ENCODE measurements around the gene TRIM52. TPM values are rescaled to one million over a fixed set of nuclear protein-coding genes. Genes with fewer than 3 reads are reported as not detected.
"Not testable (repeated sequence)": the region's sequence is repeated elsewhere in the genome, so short reads cannot be mapped to it uniquely, and the experiment has no call there.

Gene TRIM52
- 10.7 and 12.3 TPM in 2 replicates for total RNA-seq
- long read RNA-seq, full-length matches to known transcripts: 10 of 14 reads
- long read RNA-seq, partial matches to known transcripts: 0 of 14 reads
- long read RNA-seq, other reads (novel, unspliced or antisense): 4 of 14 reads

DNA sequence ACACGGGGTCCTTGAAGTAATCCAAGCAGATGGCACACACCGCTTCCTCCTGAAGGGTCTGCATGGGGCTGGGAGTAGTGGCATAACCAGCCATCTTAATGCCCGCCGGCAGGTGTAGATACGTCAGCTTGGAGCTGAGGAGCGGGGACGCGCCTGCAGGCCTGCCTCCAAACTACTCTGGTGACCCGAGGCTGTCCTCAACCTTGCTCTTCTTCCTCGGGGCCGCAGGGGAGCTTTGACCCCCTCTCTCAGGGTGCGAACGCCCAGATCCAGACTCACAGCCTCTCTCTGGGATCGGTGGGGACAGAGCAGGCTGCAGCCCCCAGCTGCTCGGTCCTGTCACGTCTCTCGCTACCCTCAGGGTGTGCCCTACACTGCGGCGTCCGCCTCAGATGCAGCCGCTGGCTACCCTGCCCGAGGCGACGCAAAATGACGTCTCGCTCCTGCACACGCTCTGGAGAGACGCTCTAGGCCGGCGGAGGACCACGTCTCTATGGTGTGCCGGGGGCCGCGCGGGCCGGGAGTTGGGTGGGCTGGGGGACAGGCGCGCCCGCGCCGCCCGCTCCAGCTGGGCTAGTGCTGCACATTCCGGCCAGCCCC is at the start of gene TRIM52:
TSS of gene TRIM52 (minus strand) at position 424 of the 600 bp plus-strand sequence. CDS start at position 94, 330 bp downstream.
- TF ChIP-seq, protein P1, sequence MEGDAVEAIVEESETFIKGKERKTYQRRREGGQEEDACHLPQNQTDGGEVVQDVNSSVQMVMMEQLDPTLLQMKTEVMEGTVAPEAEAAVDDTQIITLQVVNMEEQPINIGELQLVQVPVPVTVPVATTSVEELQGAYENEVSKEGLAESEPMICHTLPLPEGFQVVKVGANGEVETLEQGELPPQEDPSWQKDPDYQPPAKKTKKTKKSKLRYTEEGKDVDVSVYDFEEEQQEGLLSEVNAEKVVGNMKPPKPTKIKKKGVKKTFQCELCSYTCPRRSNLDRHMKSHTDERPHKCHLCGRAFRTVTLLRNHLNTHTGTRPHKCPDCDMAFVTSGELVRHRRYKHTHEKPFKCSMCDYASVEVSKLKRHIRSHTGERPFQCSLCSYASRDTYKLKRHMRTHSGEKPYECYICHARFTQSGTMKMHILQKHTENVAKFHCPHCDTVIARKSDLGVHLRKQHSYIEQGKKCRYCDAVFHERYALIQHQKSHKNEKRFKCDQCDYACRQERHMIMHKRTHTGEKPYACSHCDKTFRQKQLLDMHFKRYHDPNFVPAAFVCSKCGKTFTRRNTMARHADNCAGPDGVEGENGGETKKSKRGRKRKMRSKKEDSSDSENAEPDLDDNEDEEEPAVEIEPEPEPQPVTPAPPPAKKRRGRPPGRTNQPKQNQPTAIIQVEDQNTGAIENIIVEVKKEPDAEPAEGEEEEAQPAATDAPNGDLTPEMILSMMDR (IDR thresholded peaks at IDR 0.05; ENCODE audit: unreplicated experiment): no peak
- peak; percentile 89 for DNase-seq (ENCODE audit: low spot score, unreplicated experiment)

DNA sequence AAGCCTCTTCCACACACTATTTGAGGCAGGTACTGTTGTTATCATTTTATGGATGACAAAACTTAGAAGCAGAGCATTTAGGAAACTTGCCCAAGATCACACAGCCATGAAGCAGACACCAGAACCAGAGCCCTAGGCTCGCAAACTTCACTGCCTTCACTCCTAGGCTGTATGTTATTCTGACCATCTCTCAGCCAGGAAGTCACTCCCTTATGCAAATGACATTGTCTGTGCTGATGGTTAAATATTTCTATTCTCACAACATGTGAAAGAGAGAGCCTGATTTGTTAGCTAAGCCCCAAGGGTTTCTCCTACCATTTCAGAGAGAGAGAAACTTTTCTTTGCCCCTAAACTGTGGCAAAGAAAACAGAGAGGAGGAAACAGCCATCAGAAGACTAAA is 26.4 kb upstream of the TRIM52 start:
- not testable (repeated sequence) for H3K27me3 Mint-ChIP-seq; H3K36me3 Mint-ChIP-seq (ENCODE audit: insufficient read depth); H3K4me3 Mint-ChIP-seq (ENCODE audit: low read depth); H3K27ac Mint-ChIP-seq; DNase-seq (ENCODE audit: low spot score, unreplicated experiment); H3K9me3 Mint-ChIP-seq (ENCODE audit: low read depth); H3K4me1 Mint-ChIP-seq (ENCODE audit: low read depth)

More for the DNA sequence above, at the start of gene TRIM52:
- peak within 1 kb of the TSS; percentile 97 for H3K27ac Mint-ChIP-seq
- H3K36me3 Mint-ChIP-seq (ENCODE audit: insufficient read depth): peaks cover 5% of the 10 kb centered on the region
- peaks cover 26% of the 10 kb centered on the region for H3K4me1 Mint-ChIP-seq (ENCODE audit: low read depth)
- H3K4me3 Mint-ChIP-seq (ENCODE audit: low read depth): peak within 1 kb of the TSS; percentile 90
- H3K27me3 Mint-ChIP-seq: no peaks in the 10 kb centered on the region
- H3K9me3 Mint-ChIP-seq (ENCODE audit: low read depth): no peaks in the 10 kb centered on the region

DNA sequence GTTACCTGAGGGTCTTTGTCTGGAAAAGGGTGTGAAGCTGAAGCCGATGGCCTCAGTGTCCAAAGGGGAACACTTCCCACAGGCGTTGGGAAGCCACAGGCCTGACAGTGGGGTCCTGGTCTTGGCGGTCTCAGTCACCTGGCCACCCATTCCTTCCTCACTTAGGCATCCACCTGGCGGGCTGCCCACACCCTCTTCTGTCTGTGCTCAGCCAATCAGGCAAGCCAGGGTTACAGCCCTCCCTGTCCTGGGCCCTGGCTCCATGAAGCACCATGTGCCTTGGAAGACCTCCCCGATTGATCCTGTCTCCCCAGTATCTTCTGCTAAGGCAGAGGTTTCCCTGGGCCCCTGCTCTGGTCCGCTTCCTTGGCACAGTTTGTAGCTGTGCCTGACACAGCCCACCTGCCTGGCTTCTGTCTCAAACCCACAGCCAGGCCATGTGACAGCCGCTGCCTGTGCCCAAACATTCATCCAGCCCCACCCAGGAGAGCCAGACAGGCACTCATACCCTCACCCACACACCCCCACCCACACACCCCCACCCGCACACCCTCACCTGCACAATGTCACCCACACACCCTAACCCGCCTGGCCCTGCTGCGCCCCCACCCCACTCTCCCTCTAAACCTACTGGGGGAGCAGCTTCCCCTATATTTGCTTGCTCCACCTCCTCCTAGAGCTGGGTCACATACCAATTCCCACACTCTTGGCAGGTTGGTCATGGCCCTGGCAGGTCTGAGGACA is 25.2 kb upstream of the TRIM52 start:
- H3K4me3 Mint-ChIP-seq (ENCODE audit: low read depth); H3K27ac Mint-ChIP-seq; H3K9me3 Mint-ChIP-seq (ENCODE audit: low read depth); DNase-seq (ENCODE audit: low spot score, unreplicated experiment); H3K27me3 Mint-ChIP-seq; H3K4me1 Mint-ChIP-seq (ENCODE audit: low read depth); H3K36me3 Mint-ChIP-seq (ENCODE audit: insufficient read depth): not testable (repeated sequence)

DNA sequence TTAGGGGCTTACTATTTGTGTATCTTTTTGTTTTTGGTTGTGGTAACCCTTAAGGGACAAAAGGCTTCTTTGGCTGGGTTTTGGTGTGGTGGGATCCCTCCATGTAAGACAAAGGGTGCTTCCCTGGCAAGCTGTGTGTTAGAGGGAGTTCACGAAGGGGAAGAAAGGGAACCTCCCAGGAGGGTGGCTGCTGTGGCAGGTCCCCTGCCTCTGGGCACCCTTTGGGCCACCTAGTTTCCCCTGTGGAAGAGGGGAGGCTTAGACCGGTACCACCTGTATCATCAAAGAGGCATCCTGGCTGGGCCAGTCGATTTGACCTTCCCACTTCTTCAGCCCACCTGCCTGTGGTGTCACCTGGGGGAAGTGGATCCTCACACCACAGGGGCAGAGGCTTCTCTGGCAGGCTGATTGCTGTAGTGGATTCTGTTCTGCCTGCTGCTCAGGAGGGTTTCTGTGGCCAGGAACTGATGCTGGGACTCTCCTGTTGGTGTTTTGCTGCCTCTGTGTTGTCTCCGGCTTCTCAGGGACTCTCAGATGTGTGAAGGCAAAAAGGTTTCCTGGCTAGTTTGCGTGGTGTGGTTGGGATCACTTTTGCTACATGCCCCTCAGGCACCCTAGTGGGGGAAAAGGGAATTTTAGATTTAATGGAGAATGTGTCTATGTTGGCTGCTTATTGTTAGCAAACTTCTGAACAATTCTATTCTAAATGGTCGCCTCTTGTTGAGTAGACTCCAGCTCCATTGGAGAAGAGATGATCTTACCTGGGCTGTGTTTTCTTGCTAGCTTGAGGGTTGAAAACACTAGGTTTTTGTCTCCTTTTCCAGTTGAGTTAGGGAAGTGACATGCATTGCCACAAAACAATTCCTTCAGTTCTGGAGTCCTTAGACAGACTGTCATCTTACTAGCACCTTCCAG is 23.2 kb upstream of the TRIM52 start:
- not testable (repeated sequence) for H3K27me3 Mint-ChIP-seq; H3K36me3 Mint-ChIP-seq (ENCODE audit: insufficient read depth); DNase-seq (ENCODE audit: low spot score, unreplicated experiment); H3K4me1 Mint-ChIP-seq (ENCODE audit: low read depth); H3K9me3 Mint-ChIP-seq (ENCODE audit: low read depth)
- peak overlapping the region; percentile 63 for H3K4me3 Mint-ChIP-seq (ENCODE audit: low read depth)
- peak overlapping the region; percentile 49 for H3K27ac Mint-ChIP-seq
- TF ChIP-seq, protein P1 (IDR thresholded peaks at IDR 0.05; ENCODE audit: unreplicated experiment): peak; percentile 38

DNA sequence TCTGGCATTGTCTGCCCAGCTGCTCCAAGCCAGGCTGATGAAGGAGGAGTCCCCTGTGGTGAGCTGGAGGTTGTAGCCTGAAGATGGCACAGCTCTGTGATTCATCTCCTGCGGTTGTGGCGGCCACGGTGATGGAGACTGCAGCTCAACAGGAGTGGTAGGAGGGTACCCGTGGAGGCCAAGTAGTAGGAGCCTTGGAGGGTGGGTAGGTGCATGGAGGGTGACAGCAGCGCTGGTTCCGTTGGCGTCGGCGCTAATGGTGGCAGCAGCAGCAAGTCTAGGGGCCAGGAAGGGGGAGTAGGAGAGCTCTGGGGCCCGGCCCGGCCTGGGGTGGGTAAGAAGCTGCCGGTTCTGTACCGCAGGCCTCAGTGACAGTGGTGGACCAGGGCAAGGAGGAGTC is 22.4 kb upstream of the TRIM52 start:
- Mint-ChIP-seq H3K36me3 (ENCODE audit: insufficient read depth) (no peaks in the 10 kb centered on the region), H3K4me1 (ENCODE audit: low read depth) (peaks cover 8% of the 10 kb centered on the region), H3K27ac (no peak overlapping the region), H3K9me3 (ENCODE audit: low read depth) (no peaks in the 10 kb centered on the region), H3K4me3 (ENCODE audit: low read depth) (no peak overlapping the region), H3K27me3 (peaks cover 2% of the 10 kb centered on the region)
- DNase-seq (ENCODE audit: low spot score, unreplicated experiment): no peak
- TF ChIP-seq, protein P1 (IDR thresholded peaks at IDR 0.05; ENCODE audit: unreplicated experiment): no peak

DNA sequence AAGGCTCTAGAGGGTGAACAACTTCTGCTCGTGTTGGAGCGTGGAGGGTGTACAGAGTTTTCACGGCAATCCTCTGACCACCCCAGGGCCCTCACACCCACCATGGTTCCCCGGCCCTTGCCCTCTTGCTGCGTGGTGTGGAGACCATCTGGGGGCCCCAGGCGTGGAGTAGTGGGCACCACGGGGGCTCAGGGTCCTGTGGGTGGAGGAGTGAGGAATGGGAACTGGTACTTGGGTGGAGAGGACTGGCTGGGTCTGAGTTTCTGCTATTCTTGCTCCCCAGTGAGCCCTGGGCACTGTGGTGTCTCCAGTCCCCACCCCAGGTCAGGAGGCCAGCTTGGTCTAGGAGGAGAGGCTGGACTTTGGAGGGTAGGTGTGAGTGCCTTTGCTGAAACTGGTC is 21.9 kb upstream of the TRIM52 start:
- Mint-ChIP-seq H3K4me1 (ENCODE audit: low read depth) (peaks cover 8% of the 10 kb centered on the region), H3K27ac (no peak overlapping the region), H3K4me3 (ENCODE audit: low read depth) (peak overlapping the region; percentile 5), H3K9me3 (ENCODE audit: low read depth) (no peaks in the 10 kb centered on the region), H3K36me3 (ENCODE audit: insufficient read depth) (no peaks in the 10 kb centered on the region), H3K27me3 (peaks cover 4% of the 10 kb centered on the region)
- TF ChIP-seq, protein P1 (IDR thresholded peaks at IDR 0.05; ENCODE audit: unreplicated experiment): no peak
- no peak for DNase-seq (ENCODE audit: low spot score, unreplicated experiment)

DNA sequence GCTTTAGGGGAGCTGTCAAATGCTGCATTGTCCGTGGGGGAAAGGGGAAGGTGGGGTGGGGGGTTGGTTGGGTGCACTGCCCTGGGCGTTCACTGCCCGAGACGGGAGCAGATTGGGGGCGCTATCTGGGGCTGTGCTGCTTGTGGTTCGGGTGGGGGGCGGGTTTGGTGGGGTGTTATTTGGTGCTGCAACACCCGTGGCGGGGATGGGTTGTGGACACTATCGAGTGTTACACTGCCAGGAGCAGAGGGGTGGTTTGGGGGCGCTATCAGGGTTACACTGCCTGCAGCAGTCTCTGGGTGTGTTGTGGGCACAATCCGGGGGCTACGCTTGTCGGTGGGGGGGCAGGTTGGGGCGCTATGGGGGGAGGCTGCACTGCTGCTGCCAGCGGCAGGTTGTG is 21.5 kb upstream of the TRIM52 start:
- H3K36me3 Mint-ChIP-seq (ENCODE audit: insufficient read depth); DNase-seq (ENCODE audit: low spot score, unreplicated experiment); H3K27ac Mint-ChIP-seq; H3K9me3 Mint-ChIP-seq (ENCODE audit: low read depth); H3K4me1 Mint-ChIP-seq (ENCODE audit: low read depth); H3K27me3 Mint-ChIP-seq; H3K4me3 Mint-ChIP-seq (ENCODE audit: low read depth): not testable (repeated sequence)

Data from progenitor cell of endocrine pancreas (in vitro differentiated cells).